RWPE2 (cell line): ENCODE measurements around the gene MTRF1.

Experiments used
- ATAC-seq: fragments of 200-7000 bp; cut with Tn5 transposase; 3 replicates; pipeline ENCODE4 v1.9.1; 2021; ENCODE audit warnings: low read depth
- DNase-seq: peaks from one replicate; pipeline ENCODE4 v3.0.0-alpha.2; 2020; ENCODE audit warnings: low spot score
- H3K27ac ChIP-seq: fragments of 450-650 bp; 2 replicates; pipeline ENCODE4 v1.5.1; 2017; ENCODE audit warnings: mild to moderate bottlenecking; ENCODE audit not compliant: poor library complexity, severe bottlenecking
- H3K27me3 ChIP-seq: fragments of 250-450 bp; sonication (Bioruptor Pico); 2 replicates; pipeline ENCODE4 v1.5.1; 2021; ENCODE audit warnings: mild to moderate bottlenecking, moderate library complexity; ENCODE audit not compliant: insufficient read depth, poor library complexity, severe bottlenecking
- H3K36me3 ChIP-seq: fragments of 250-450 bp; sonication (Bioruptor Pico); 2 replicates; pipeline ENCODE4 v1.5.1; 2020; ENCODE audit warnings: low read depth, mild to moderate bottlenecking, moderate library complexity
- H3K4me1 ChIP-seq: fragments of 250-450 bp; sonication (Bioruptor Pico); 2 replicates; pipeline ENCODE4 v1.5.1; 2021; ENCODE audit warnings: mild to moderate bottlenecking, moderate library complexity; ENCODE audit not compliant: insufficient read depth, poor library complexity, severe bottlenecking
- H3K4me3 ChIP-seq: fragments of 250-450 bp; sonication (Bioruptor Pico); 2 replicates; pipeline ENCODE4 v1.5.1; 2021; ENCODE audit warnings: mild to moderate bottlenecking, moderate library complexity; ENCODE audit not compliant: severe bottlenecking
- H3K9me3 ChIP-seq: fragments of 250-450 bp; sonication (Bioruptor Pico); 2 replicates; pipeline ENCODE4 v1.5.1; 2021; ENCODE audit warnings: mild to moderate bottlenecking, moderate library complexity; ENCODE audit not compliant: severe bottlenecking
- TF ChIP-seq, protein P1 (sequence below): fragments of 450-650 bp; IDR thresholded peaks from one replicate; pipeline ENCODE4 v1.5.1; 2017; ENCODE audit warnings: mild to moderate bottlenecking, moderate library complexity; ENCODE audit not compliant: poor library complexity, severe bottlenecking

Gene MTRF1, protein sequence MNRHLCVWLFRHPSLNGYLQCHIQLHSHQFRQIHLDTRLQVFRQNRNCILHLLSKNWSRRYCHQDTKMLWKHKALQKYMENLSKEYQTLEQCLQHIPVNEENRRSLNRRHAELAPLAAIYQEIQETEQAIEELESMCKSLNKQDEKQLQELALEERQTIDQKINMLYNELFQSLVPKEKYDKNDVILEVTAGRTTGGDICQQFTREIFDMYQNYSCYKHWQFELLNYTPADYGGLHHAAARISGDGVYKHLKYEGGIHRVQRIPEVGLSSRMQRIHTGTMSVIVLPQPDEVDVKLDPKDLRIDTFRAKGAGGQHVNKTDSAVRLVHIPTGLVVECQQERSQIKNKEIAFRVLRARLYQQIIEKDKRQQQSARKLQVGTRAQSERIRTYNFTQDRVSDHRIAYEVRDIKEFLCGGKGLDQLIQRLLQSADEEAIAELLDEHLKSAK

DNA sequence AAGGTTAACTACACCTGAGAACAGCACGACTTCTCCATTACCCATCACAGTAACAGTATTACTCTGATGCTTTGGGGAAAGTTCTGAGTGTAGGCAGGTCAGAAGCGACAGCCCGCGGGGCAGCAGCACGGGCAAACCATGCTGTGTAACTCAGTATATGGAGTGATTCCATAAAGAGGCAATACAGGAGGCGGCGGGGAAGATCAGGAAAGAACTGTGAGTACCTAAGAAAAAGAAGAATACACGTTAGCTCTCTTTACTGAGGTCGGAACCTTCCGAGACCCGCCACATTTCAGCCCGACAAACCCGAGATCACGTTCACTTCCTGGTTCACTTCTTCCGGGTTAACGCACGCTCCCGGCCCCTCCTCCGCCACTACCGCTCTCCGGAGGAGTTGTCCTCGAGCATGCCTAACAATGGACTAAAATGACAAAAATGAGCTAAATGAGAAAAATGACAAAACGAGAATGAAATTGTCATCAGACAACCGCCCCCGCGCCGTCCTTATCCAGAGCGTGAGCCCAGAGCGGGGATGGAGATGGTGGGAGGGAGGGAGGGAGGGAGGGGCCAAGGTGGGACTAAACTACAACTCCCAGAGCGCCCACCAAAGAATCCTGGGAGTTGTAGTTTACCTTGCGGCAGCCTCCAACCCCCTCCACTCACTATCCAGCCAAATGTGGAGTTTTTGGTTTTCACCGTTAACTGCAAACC lies at the start of gene MTRF1:
Gene MTRF1, minus strand, starts transcription at position 316 of the 711 bp plus-strand sequence. CDS start 2,669 bp downstream, outside the sequence.
- ATAC-seq (peak; percentile 89), DNase-seq (peak; percentile 74)
- TF ChIP-seq, protein P1, sequence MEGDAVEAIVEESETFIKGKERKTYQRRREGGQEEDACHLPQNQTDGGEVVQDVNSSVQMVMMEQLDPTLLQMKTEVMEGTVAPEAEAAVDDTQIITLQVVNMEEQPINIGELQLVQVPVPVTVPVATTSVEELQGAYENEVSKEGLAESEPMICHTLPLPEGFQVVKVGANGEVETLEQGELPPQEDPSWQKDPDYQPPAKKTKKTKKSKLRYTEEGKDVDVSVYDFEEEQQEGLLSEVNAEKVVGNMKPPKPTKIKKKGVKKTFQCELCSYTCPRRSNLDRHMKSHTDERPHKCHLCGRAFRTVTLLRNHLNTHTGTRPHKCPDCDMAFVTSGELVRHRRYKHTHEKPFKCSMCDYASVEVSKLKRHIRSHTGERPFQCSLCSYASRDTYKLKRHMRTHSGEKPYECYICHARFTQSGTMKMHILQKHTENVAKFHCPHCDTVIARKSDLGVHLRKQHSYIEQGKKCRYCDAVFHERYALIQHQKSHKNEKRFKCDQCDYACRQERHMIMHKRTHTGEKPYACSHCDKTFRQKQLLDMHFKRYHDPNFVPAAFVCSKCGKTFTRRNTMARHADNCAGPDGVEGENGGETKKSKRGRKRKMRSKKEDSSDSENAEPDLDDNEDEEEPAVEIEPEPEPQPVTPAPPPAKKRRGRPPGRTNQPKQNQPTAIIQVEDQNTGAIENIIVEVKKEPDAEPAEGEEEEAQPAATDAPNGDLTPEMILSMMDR, result no peak
- no peaks in the 10 kb centered on the region for H3K27me3 ChIP-seq
- H3K27ac ChIP-seq, result peak within 1 kb of the TSS; percentile 36
- H3K9me3 ChIP-seq, result no peaks in the 10 kb centered on the region
- peaks cover 21% of the 10 kb centered on the region for H3K36me3 ChIP-seq
- H3K4me1 ChIP-seq, result peaks cover 11% of the 10 kb centered on the region
- peak within 1 kb of the TSS; percentile 50 for H3K4me3 ChIP-seq

DNA sequence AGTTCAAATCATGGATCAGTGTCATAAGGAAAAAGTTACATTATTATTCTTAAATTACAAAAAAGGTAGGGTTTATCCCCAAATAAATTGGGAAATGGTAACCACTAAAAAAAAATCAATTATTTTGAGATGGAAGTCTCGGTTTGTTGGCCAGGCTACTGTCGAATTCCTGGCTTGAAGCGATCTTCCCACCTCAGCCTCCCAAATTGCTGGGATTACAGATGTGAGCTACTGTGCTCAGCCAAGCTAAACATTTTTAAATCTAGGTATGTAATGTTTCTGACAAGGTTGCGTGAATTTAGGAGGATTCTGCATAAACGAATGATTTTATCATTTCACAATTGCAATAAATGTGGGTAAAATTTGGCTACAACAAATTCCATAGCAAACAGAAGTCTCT lies 49.7 kb upstream of the MTRF1 start:
- no peak for ATAC-seq
- TF ChIP-seq, protein P1, result no peak
- H3K36me3 ChIP-seq, result peaks cover 14% of the 10 kb centered on the region
- DNase-seq, result no peak
- H3K4me1 ChIP-seq, result peaks cover 16% of the 10 kb centered on the region
- no peaks in the 10 kb centered on the region for H3K9me3 ChIP-seq
- no peaks in the 10 kb centered on the region for H3K27me3 ChIP-seq
- peak overlapping the region; percentile 93 for H3K4me3 ChIP-seq
- no peak overlapping the region for H3K27ac ChIP-seq

DNA sequence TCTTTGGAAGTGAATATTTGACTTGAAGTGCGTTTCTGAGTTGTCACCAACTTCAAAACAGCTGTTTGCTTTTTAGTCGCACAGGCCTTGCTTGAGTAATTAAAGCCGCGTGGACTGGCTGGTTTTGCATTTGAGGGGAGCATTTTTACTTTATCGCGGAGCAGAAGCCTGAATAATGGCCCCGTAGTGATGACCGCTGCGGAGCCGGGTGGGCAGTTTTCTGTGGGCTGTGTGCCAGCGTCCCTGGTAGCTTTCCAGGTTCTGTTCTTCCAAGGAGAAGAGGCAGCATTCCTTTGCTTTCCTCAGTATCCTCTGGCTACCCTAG lies 48.8 kb upstream of the MTRF1 start:
- Histone ChIP-seq H3K27ac (peak overlapping the region; percentile 73), H3K36me3 (peaks cover 7% of the 10 kb centered on the region), H3K4me3 (peak overlapping the region; percentile 93), H3K9me3 (no peaks in the 10 kb centered on the region), H3K27me3 (no peaks in the 10 kb centered on the region), H3K4me1 (peaks cover 16% of the 10 kb centered on the region)
- DNase-seq (no peak), ATAC-seq (no peak)
- TF ChIP-seq, protein P1, result no peak

DNA sequence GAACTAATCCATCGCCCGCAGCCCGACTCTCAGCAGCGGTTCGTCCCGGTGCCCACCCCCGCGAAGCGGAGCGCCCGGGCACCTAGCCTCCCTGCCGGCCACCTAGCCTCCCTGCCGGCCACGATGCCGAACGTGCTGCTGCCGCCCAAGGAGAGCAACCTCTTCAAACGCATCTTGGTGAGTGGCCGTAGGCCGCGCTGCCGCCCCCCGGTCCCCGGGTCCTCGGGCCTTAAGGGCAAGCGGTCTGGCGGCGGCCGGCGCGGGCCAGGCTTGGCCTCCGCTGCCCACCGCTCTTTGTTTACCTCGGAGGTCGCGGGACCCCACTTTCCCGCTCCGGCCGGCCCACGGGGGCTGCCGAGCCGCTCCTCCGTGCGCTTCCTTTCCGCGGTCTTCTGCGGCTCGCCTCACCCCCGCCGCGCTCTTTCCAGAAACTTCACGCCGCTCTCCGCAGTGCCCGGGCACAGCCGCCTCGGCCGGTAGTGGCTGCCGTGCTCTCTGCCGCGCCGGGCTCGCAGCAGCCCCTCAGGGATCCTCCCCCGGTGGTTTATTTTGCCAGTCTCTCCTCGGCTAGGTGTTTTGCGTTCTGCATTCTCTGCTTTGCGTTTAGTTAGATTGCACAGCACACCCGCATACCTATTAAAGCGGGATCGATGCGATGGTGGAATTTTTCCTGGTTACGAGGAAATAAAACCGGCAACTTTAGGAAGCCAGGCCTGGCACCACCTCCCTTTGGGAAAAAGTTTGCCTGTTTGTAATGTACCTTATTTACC lies 48.2 kb upstream of the MTRF1 start:
- peaks cover 2% of the 10 kb centered on the region for H3K36me3 ChIP-seq
- ATAC-seq (peak; percentile 68), DNase-seq (no peak)
- TF ChIP-seq, protein P1, result no peak
- H3K4me1 ChIP-seq, result peaks cover 16% of the 10 kb centered on the region
- no peaks in the 10 kb centered on the region for H3K9me3 ChIP-seq
- no peaks in the 10 kb centered on the region for H3K27me3 ChIP-seq
- peak overlapping the region; percentile 93 for H3K4me3 ChIP-seq
- peak overlapping the region; percentile 73 for H3K27ac ChIP-seq
